AML-193 (cell line): ENCODE data around the gene MDP1.

ENCODE experiments used
- DNase-seq, 2 experiments: peaks; one replicate each; lab custom pipeline; 2025; lab: John Stamatoyannopoulos, UW

The MDP1 gene

GRCh38 chr14:24181371-24182077 is 34.3 kb downstream of the MDP1 start:
- DNase-seq, result no peak

DNA sequence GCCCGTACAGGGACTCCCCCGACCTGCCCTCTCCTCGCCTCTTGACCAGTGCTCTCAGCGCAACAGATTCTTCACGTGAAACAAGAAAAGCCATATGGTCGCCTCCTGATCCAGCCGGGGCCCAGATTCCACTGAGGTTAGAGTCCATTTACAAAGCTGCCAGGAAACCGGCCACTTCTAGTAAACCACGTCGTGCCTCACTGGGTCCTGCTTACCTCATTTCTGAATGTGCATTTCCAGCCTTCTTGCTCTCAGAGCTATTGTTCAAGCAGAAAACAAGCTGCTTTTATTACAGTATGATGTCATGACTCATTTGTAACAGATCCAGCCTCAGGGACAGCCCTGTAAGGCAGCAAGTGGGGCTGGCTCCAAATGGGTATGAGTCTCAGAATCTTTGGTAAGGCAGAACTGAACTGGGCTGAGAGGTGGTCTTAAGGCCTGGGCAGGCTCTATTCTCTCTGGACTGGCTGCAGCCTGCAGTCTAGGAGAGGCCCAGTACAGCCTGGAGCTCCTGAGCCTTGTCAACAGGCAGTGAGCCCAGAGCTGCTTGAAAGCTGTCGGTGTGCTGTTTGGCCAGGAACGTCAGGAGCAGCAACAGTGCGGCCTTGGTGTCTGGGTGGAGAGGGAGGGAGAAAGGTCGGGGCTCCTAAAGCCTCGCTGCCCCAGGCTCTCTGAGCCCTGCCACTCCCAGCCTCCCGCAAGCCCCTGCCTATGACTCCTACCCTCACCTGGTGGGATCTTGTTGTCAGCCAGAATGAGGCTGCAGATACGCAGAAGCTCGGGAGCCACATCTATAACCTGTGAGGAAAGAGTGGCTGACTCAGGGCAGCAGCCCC is 35.7 kb downstream of the MDP1 start:
- DNase-seq, result no peak

DNA sequence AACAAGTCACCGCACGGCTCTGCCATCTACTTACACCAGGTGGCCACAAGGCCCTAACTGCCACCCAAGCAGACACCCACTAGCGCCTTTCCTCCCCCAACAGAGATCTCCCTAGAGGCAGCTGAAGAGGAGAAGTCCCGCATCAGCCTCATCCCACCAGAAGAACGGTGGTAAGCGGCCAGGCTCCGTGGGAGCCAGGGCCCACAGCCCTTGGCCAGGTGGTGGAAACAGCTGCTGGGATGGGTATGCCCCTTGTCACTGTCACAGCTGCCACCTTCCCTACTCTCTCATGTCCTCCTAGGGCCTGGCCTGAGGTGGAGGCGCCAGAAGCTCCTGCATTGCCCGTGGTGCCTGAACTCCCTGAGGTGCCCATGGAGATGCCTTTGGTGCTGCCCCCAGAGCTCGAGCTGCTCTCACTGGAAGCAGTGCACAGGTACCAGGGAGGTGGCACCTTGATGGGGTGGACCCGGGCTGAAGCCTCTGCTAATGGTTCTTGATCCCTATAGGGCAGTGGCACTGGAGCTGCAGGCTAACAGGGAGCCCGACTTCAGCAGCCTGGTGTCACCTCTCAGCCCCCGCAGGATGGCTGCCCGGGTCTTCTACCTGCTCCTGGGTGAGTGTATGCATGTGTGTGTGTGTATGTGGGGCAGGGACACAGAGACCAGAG is 36.4 kb downstream of the MDP1 start:
- DNase-seq, result no peak

DNA sequence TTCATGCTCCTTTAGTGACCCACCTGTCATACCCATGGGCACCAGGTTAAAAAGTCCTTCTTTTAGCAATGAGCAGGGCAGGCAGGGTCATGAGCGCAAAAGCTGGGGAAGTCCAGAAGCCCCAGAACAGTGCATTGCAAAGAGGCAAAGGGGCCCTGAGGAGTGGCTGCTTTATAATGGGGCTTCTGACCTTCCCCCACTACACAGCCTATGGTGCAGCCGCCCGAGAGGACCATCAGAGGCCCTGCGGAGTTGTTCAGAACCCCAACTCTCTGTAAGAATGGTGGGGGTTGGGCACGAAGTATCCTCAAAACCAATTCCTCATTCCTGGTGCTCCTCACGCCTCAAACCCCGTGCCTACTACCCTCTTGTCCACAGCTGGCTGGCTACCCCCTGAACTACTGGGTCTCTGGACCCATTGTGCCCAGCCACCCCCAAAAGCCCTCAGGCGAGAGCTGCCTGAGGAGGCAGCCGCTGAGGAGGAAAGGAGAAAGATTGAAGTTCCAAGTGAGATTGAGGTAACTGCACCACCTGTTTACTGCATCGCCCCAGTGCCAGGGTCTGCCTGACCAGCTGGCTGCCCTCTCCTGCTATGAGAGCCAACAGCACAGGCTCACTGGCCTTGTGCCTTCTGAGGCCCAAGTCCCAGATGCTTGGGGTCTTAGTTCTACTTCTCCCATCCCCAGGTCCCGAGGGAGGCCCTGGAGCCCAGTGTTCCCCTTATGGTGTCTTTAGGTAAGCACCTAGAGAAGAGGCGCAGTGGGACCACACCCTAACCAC is 37.3 kb downstream of the MDP1 start:
- DNase-seq, result no peak

GRCh38 chr14:24177891-24178290 is 38.0 kb downstream of the MDP1 start:
- no peak for DNase-seq

DNA sequence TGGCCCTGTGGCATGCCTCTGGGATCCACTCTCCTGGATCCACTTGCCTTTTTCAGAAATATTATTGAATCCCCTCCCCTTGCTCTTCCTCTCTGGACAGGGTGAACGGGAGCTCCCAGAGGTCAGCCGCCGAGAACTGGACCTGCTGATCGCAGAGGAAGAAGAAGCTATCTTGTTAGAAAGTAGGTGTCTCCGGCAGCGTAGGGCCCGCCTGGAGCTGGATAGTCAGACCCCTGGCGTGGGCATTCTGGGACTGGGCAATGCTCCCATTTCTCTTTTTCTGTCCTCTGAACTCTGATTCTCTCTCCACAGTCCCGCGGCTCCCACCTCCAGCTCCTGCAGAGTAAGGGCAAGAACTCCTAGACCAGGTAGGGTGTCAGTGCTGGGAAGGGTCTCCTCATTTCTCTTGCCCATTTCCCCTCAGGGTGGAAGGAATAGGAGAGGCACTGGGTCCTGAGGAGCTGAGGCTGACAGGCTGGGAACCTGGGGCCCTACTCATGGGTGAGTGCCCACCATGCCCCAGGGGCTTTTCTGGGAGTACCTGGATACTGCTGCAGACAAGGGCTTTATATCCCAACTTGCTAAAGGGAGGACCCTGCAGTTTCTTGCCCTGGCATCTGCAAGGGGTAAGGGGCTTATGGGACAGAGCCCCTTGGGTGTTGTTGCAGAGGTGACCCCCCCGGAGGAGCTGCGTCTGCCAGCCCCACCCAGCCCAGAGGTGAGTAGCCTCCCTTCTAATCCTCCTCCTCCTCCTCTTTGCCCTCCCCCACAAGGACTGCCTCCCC is 38.6 kb downstream of the MDP1 start:
- DNase-seq, result no peak

GRCh38 chr14:24176599-24176998 is 39.3 kb downstream of the MDP1 start:
- no peak for DNase-seq

DNA sequence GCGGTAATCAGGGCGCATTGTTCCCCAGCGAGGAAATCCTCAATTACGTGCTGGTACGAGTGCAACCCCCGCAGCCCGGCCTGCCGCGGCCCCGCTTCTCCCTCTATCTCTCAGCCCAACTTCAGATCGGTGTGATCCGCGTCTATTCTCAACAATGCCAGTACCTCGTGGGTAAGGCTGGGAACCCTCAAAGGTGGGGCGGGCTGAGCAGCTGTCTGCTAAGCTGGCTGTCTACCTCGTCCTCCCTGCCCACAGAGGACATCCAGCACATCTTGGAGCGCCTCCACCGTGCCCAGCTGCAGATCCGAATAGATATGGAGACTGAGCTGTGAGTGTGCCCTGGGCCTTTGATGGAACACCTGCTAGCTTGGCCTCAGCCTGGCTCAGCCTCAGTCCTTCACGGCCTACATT is 43.0 kb downstream of the MDP1 start:
- DNase-seq, result no peak

DNA sequence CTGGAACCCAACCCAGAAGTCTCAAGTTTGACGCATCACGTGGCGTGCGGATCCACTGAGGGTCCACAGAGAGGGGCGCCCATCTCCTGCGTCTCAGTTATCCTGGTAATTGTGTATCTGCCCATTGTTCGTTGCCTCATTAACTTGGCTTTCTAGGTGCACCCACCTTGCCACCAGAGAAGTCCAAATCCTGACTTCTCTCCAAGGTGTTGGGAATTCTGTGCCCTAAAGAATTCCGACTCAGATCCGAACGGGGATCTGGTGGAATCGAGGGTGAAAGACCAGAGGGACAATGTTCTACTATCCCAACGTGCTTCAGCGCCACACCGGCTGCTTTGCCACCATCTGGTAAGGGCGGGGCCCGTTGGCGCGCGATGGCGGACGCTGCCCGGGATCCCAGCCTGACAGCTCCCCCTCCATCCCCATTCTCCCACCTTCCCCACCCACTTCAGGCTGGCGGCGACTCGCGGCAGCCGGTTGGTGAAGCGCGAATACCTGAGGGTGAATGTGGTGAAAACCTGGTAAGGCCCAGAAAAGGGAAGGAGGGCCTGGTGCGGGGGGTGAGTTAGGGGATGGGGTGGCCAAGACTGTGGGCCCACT is 43.5 kb downstream of the MDP1 start:
- DNase-seq, result no peak

DNA sequence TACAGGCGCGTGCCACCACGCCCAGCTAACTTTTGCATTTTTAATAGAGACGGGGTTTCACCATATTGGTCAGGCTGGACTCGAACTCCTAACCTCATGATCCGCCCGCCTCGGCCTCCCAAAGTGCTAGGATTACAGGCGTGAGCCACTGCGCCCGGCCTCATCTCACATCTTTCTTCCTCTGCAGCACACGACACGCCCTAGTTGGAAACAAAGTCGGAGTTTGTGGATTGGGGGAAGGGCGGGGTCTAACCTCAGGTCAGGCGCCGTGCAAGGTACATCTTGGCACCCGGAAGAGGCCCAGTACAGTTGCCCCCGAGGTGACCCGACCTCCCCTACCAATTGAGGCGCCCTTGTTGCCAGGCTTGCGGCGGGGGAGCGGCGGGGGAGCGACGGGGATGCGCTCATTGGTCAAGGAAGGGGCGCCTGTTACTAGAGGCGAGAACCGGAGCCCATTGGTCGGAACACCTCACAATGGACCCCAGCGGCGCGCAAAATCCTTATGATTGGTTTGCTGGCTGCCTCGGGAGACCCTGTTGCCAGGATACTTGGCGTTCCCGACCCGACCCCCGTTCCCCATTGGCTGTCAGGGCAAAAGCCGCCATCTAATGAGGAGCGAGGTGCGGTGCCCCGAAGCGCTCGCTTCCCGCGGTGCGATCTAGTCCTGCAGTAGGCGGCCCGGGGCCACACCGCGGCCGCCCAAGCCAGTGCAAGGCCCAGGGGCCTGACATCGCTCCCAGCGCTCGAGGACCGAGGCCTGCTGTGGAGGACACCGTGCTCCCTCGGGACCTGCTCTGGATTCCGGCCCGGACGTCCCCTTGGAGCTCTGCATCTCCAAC is 44.2 kb downstream of the MDP1 start, which contains the start of gene REC8:
TSS of gene REC8 (plus strand) at position 659 of the 839 bp plus-strand sequence. CDS start 473 bp downstream, outside the sequence.
- DNase-seq, result peak; percentile 84 to 85

- peak in 1 of 2 experiments; percentile 18 for DNase-seq
Measured at GRCh38 chr14:24167469-24168114, 48.3 kb downstream of the MDP1 start.

GRCh38 chr14:24165785-24166184 is 50.1 kb downstream of the MDP1 start:
- DNase-seq, result no peak

DNA sequence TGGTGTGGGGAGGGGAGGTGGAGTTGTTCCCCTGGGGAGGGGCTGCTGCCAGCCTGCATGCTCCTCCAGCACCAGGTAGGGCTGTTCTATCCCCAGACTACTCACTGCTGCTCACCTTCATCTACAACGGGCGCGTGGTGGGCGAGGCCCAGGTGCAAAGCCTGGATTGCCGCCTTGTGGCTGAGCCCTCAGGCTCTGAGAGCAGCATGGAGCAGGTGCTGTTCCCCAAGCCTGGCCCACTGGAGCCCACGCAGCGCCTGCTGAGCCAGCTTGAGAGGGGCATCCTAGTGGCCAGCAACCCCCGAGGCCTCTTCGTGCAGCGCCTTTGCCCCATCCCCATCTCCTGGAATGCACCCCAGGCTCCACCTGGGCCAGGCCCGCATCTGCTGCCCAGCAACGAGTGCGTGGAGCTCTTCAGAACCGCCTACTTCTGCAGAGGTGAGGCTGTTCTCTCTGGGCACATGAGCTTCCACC is 51.3 kb downstream of the MDP1 start:
- no peak for DNase-seq
